ENCODE measurements around the gene RGS1.
A peak's percentile ranks its signal among the peaks of the same experiment; 100 is the strongest.

Gene RGS1

DNA sequence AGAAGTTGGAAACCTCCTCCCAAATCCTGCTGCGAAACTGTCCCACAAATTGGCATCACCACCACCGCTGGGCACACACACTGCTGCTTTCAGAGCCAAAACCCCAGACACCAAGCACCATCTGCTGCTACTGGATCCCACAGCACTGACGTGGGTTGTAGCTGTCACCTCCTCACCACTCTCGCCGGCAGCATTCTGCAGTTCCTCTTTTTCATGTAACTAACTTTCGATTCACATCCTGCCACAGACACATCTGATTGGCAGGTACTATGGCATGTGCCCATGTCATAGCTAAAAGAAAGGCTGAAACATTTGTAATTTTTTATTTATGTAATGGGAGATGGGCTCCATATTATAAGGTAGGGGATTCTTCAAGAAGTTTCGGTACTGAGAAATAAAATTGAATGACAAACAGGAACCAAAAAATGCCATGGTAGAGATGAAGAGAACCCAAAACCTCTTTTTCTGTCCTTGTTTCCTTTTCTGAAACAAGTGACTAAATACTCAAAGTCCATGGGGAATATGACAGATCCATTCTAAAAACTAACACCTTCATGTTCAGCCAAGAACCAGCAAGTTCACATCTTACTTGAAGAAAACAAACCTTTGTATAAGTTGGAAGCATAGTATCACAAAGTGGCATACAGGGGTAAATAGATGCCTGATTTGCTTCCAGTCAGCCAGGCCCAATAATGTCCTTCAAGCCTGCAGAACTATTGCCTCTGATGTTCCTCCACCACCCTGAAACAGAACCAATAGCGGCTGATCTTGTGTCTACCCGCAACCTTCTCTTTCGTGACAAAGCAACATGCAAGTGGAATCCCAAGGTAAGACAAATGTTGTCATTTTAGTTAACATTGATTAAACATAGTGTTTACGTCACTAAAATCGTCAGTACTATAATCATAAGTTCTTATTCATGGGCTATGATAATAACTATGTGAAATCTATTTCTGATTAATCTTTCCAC is 33.8 kb downstream of the RGS1 start:
- peak; percentile 16 to 29 for DNase-seq (ENCODE audit: extremely low read depth in 1 of 2, low read depth in 1 of 2)

DNA sequence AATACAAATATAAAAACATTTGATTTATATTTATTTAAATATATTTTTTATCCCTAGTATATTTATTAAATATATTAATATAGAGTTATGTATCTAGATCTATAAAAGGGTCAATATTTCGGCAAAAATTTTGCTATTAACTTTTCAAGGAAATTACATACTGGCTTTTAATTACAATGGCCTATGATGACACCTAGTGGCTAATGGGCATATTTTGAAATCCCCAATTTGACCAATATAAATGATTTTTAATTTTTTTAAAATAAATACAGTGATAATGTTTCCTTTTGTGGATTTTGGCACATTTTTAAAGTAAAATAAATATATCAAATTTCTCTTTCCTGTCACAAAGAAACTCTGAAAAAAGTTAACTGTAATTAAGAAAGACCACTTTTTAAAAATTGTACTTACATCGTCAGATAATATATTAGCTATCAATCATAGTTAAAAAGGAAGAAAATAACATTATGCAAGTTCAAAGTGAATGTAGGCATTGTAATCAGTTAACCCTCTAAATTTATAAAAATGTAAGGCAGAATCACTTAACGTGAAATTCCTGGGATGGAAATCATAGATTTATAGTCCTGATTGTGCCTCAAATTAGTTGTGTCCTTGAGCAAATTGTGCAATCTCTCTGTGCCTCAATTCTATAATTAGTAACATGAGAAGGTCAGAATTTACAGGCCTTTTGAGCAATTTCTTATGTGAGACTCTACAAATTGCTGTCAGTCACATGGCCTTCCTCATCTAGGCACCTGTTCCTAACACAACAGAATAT is 34.7 kb downstream of the RGS1 start:
- DNase-seq (ENCODE audit: extremely low read depth in 1 of 2, low read depth in 1 of 2), result no peak

DNA sequence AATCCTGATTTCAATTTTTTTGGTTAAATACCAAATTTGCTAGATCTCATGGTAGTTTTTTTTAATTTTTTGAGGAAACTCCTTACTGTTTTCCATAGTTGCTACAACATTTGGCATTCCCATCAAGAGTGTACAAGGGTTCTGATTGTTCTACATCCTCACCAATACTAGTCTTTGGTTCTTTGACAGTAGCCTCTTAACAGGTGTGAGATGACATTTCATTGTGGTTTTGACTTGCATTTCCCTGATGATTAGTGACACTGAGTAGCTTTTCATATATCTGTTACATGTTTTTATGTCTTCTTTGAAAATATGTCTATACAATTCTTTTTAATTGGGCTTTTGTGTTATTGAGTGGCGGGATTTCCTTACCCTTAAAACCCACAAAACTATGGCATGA is 39.5 kb downstream of the RGS1 start:
- no peak for DNase-seq (ENCODE audit: extremely low read depth in 1 of 2, low read depth in 1 of 2)

GRCh38 chr1:192620071-192620635 is 44.6 kb downstream of the RGS1 start:
- DNase-seq (ENCODE audit: extremely low read depth in 1 of 2, low read depth in 1 of 2), result no peak

- no peak for DNase-seq (ENCODE audit: extremely low read depth in 1 of 2, low read depth in 1 of 2)
Measured at GRCh38 chr1:192626366-192627179, 51.0 kb downstream of the RGS1 start.

GRCh38 chr1:192627901-192628300 is 52.3 kb downstream of the RGS1 start:
- no peak for DNase-seq (ENCODE audit: extremely low read depth in 1 of 2, low read depth in 1 of 2)

DNA sequence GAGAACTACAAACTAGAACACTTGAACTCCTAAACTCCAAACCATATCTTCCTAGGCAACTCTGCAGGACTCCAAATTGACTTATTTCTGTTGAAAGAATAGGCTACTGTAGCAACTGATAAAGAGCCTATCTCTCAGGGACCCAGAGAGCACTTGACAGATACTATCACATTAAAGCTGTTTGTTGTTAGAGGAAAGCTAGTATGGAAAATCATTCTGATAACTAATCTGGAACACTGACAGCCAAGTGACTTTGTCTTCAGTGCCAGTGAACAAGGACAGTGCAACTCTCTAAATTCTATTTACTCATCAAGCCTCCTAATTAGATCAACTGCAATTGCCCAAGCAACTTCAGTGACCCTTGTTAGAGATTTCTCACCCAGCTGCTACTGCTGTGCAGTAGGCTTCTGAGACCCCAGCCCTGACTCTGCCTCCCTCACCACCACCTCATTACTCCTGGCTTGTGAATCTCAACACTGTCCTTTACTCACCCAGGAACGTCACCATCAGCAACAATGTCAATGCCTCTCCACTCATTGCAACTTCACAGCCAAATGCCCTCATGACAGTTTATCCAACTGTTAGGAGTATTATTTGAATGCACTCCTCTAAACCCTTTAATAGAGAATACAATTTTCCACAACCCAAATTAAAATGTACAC is 53.0 kb downstream of the RGS1 start:
- DNase-seq (ENCODE audit: extremely low read depth in 1 of 2, low read depth in 1 of 2), result no peak

GRCh38 chr1:192629612-192630011 is 54.0 kb downstream of the RGS1 start:
- no peak for DNase-seq (ENCODE audit: extremely low read depth in 1 of 2, low read depth in 1 of 2)
